GM12878 (cell line): Measurements from ENCODE around the gene ETV4. TPM values are rescaled to one million over a fixed set of nuclear protein-coding genes. Genes with fewer than 3 reads are reported as not detected.

Source experiments
- ATAC-seq: fragments of 200-7000 bp; cut with Tn5 transposase; 3 replicates; pipeline ENCODE4 v1.9.1; 2020; ENCODE audit warnings: mild to moderate bottlenecking, moderate library complexity
- BruUV-seq: library from RNA; stranded (reverse); fragments of 400-500 nt; replicated peaks from 2 replicates; lab custom pipeline; 2021; lab: Mats Ljungman, UMichigan
- CTCF ChIA-PET: fragments of 300-600 bp; sonication (Branson Sonifier 250); formaldehyde crosslinking; extraction: SDS; loops from one replicate; lab custom pipeline; 2021; ENCODE audit warnings: inconsistent platforms; lab: Yijun Ruan, JAX
- POLR2A ChIA-PET: fragments of 350-600 bp; formaldehyde crosslinking; extraction: SDS; loops from one replicate; lab custom pipeline; 2021; ENCODE audit warnings: inconsistent platforms; lab: Charles Lee
- RAD21 ChIA-PET: fragments of 300-600 bp; sonication (Branson Sonifier 250); formaldehyde crosslinking; loops from one replicate; lab custom pipeline; 2023; ENCODE audit warnings: antibody characterized with exemption; ENCODE audit not compliant: unreplicated experiment; lab: Charles Lee
- SMC1A ChIA-PET: fragments of 300-600 bp; sonication (Branson Sonifier 250); formaldehyde crosslinking; loops from one replicate; lab custom pipeline; 2023; ENCODE audit not compliant: unreplicated experiment, uncharacterized antibody; lab: Charles Lee
- DNase-seq: peaks from one replicate; pipeline ENCODE4 v3.0.0-alpha.2; 2011; ENCODE audit warnings: low read depth, low spot score
- FAIRE-seq: peaks from 3 replicates; lab custom pipeline; 2011; peaks lifted over from hg19 to GRCh38; lab: Jason Lieb, UNC
- H2AFZ ChIP-seq: 2 replicates; pipeline ENCODE4 v1.6.0; 2011; ENCODE audit warnings: low read depth, low read length, control low read depth; ENCODE audit not compliant: control insufficient read depth
- H3K27ac ChIP-seq: 2 replicates; pipeline ENCODE4 v1.5.1; 2011; ENCODE audit warnings: control low read depth; ENCODE audit not compliant: control insufficient read depth, insufficient read depth
- H3K27me3 ChIP-seq, 2 experiments: replicated peaks in 1 of 2; 2 replicates each; pipeline versions ENCODE4 v1.6.0 to v1.6.1; 2011; ENCODE audit warnings: low read length in 1 of 2; ENCODE audit not compliant: control insufficient read depth in 2 of 2, insufficient read depth in 2 of 2
- H3K36me3 ChIP-seq, 2 experiments: 2 replicates each; pipeline ENCODE4 v1.5.1; 2011; ENCODE audit warnings: low read length in 1 of 2; ENCODE audit not compliant: control insufficient read depth in 2 of 2, insufficient read depth in 2 of 2
- H3K4me1 ChIP-seq: 2 replicates; pipeline ENCODE4 v1.6.1; 2011; ENCODE audit warnings: mild to moderate bottlenecking, low read length, moderate library complexity, mixed read lengths; ENCODE audit not compliant: control insufficient read depth, insufficient read depth
- H3K4me2 ChIP-seq: 2 replicates; pipeline ENCODE4 v1.6.0; 2011; ENCODE audit warnings: control low read depth; ENCODE audit not compliant: control insufficient read depth, insufficient read depth
- H3K4me3 ChIP-seq: fragments of 200-600 bp; sonication (generic); 2 replicates; pipeline ENCODE4 v1.5.1; 2016
- H3K79me2 ChIP-seq: 2 replicates; pipeline ENCODE4 v1.6.0; 2011; ENCODE audit warnings: low read length; ENCODE audit not compliant: control insufficient read depth, insufficient read depth
- H3K9ac ChIP-seq: 2 replicates; pipeline ENCODE4 v1.8.0; 2011; ENCODE audit warnings: low read length, control low read depth, mixed read lengths; ENCODE audit not compliant: control insufficient read depth, insufficient read depth
- H3K9me3 ChIP-seq: replicated peaks from 3 replicates; pipeline ENCODE4 v1.5.1; 2011; ENCODE audit warnings: mild to moderate bottlenecking, low read length; ENCODE audit not compliant: control insufficient read depth, insufficient read depth
- H4K20me1 ChIP-seq: 2 replicates; pipeline ENCODE4 v1.6.0; 2011; ENCODE audit not compliant: control insufficient read depth, insufficient read depth
- BCL11A ChIP-seq: IDR thresholded peaks from 2 replicates; pipeline ENCODE4 v1.6.1; 2011; ENCODE audit warnings: low read depth, low read length
- FOS ChIP-seq: IDR thresholded peaks from 3 replicates; pipeline ENCODE4 v1.6.1; 2011; ENCODE audit warnings: borderline replicate concordance; ENCODE audit not compliant: insufficient read length; ENCODE audit errors: extremely low read depth
- RCOR1 ChIP-seq: conservative IDR thresholded peaks from 2 replicates; pipeline ENCODE4 v1.6.1; 2012; ENCODE audit warnings: low read depth, low read length, improper control_type of control experiment
- SUPT20H ChIP-seq: IDR thresholded peaks from 2 replicates; pipeline ENCODE4 v1.6.1; 2011; ENCODE audit warnings: low read depth, mild to moderate bottlenecking, low read length, moderate library complexity, borderline replicate concordance; ENCODE audit not compliant: control insufficient read depth
- WRNIP1 ChIP-seq: IDR thresholded peaks from 2 replicates; pipeline ENCODE4 v1.6.1; 2011; ENCODE audit warnings: low read depth, low read length, improper control_type of control experiment, borderline replicate concordance
- ZNF24 ChIP-seq: fragments of 450-650 bp; IDR thresholded peaks from 2 replicates; pipeline ENCODE4 v1.6.1; 2017; ENCODE audit warnings: antibody characterized with exemption, mild to moderate bottlenecking
- WGBS: methylation state at CpG from one replicate; pipeline ENCODE4 v1.1.6; 2016; ENCODE audit warnings: low lambda C conversion rate; ENCODE audit not compliant: insufficient replicate concordance, insufficient coverage; ENCODE audit errors: missing lambda C conversion rate; 5-methylcytosine and 5-hydroxymethylcytosine counted together
- in situ Hi-C: fragments of 300-500 bp; cut with MboI; formaldehyde crosslinking; loops from 9 replicates; pipeline ENCODE4 v1.14.3; 2018; ENCODE audit warnings: mixed read lengths
- intact Hi-C: fragments of 100-400 bp; cut with micrococcal nuclease; formaldehyde crosslinking; loops from one replicate; pipeline ENCODE4 v1.14.2; 2022; ENCODE audit not compliant: unreplicated experiment
- polyA plus RNA-seq, 11 experiments: library from polyadenylated mRNA; depleted of rRNA in 4 of 11; unstranded in 6 of 11; stranded (reverse) in 5 of 11; fragments of >200 nt; fragmentation: Nextera tagmentation in 4 of 11; fragmentation: Illumina TruSeq in 1 of 11; extraction: Ambion mirVana in 4 of 11; extraction: Trizol in 1 of 11; gene quantifications; 1 replicate in 1 of 11; 2 replicates in 10 of 11; pipeline versions ENCODE4 v1.2.1 to v1.2.3, GENCODE V29; 2011 to 2016; ENCODE audit warnings: inconsistent platforms in 2 of 11, missing spikeins in 2 of 11, low read depth in 1 of 11
- total RNA-seq, 4 experiments: library from RNA; depleted of rRNA in 3 of 4; stranded (reverse); fragments of >200 nt in 3 of 4; fragmentation: Illumina TruSeq in 1 of 4; extraction: Trizol in 1 of 4; gene quantifications; 2 replicates each; pipeline versions ENCODE4 v1.2.1 to v1.2.3, GENCODE V29; 2013 to 2021

ETV4 gene
- total and polyA plus RNA-seq, 10 of the 15 experiments (the other 5 are each of a cell fraction or from before 2014, with no cell fraction given): 0.19 to 14.5 (median 1.8) TPM

DNA sequence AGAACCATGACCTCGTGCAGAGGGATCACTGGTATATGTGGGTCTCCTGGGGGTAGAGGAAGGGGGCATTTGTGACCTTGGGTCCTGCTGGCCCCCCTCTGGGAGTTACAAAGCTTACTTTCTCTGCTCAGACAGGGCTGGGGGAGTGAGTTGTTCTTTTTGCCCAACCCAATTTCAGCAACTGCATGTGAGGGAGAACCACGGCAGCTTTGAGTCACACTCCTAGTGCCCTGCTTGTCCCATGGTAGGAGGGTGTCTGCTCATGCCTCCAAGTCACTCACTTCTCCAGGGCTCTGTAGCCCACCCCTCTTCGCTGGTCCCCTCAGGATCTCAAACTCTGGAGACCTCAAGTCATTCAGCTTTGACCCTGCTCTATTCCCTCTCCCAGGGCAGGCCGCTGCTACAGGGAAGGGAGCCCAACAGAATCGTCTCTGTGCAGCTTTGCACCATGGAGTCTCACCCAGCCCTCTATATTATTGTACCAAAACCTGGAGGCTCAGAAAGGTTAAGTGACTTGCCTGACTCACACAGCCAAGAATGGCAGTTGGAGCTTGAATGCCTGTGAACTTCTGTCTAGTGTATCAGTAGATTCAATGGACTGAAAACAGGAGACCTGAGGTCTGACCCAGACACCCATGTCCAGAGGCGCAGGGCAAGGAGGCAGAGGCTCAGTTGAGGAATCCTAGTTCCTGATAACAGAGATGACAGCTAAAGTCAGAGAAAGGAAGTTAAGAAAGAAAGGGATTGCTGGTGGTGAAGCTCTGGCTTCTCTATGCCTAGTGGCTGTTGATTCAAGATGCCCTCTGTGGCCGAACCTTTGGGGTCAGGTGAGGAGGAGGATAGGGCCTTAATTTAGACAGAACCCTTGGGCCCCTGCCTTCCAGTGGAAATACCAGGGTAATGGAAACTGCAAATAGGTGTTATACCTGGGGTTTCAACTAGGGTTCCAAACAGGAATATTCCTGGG is 14.6 kb upstream of the ETV4 start (continued):
- no peak for TF ChIP-seq RCOR1

DNA sequence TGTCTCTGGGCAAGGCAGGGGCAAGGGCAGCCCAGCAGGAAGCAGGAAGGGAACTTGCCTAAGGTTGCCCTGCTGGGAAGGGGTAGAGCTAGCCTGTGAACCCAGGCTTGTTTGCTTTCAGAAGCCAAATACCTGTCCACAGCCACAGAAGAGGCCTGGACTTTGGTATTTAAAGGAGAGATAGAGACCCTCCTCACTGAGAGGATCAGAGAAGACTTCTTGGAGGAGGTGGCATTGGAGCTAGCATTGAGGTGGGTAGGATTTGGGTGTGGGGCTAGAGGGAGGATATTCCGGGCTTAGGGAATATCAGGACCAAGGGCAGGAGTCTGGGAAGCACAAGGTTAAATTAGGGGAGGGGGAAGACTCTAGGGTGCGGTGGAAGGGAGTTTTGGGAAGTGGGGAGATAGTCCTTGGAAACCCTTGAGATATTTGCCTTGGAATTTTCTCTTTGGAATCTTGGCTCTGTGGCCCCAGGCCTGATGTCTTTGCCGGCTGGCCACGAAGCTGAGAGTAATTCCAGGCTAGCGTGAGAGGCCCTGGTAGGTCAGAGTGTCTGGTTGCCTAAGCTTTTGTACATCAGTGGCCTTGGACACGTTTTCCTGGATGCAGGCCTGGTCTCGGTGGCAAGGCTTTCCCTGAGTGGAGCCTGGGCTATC is 13.1 kb upstream of the ETV4 start:
- FAIRE-seq (no peak), DNase-seq (no peak), ATAC-seq (no peak)
- H3K4me2 ChIP-seq: no peak overlapping the region
- in situ Hi-C loops: no loop called here
- SMC1A ChIA-PET: interaction anchor here (1.3 to 1.8 kb wide), 2 partner anchors 17 to 135 kb away, joined by 3 to 8 read pairs; no protein-coding TSS in a partner anchor
- no peak overlapping the region for H3K9ac ChIP-seq
- no peaks in the 10 kb centered on the region for H3K79me2 ChIP-seq
- H3K9me3 ChIP-seq: no peaks in the 10 kb centered on the region
- intact Hi-C loops: no loop called here
- H3K4me3 ChIP-seq: no peak overlapping the region
- CTCF ChIA-PET: interaction anchor here (1.2 to 1.3 kb wide), 3 partner anchors 15 to 75 kb away, joined by 3 to 6 read pairs (median 3); partner anchors contain the start of gene DHX8
- RAD21 ChIA-PET: no interaction called here
- WGBS: 49% methylated on average over 7 of the region's 7 CpGs
- H3K27ac ChIP-seq: no peak overlapping the region
- POLR2A ChIA-PET: interaction anchor here (0.9 kb wide), 1 partner anchor 31 kb away, joined by 4 read pairs; no protein-coding TSS in a partner anchor
- H3K27me3 ChIP-seq: peaks cover 3 to 6% of the 10 kb centered on the region in 2 experiments; a peak in 2 of 4 replicates
- BruUV-seq: no TSS peak
- TF ChIP-seq ZNF24 (no peak), WRNIP1 (no peak), FOS (no peak), BCL11A (no peak), SUPT20H (no peak)
- no peaks in the 10 kb centered on the region; the same call in 1 of the 2 replicates for H3K4me1 ChIP-seq
- no peaks in the 10 kb centered on the region for H3K36me3 ChIP-seq
- H2AFZ ChIP-seq: no peak overlapping the region
- no peaks in the 10 kb centered on the region for H4K20me1 ChIP-seq
